GM12892 (cell line): ENCODE data around the gene OAT.

Experiments used
- POLR2A ChIP-seq: IDR thresholded peaks from 2 replicates; pipeline ENCODE4 v1.6.1; 2011; ENCODE audit warnings: low read depth, low read length, control low read depth
- POLR2AphosphoS5 ChIP-seq: IDR thresholded peaks from 2 replicates; pipeline ENCODE4 v1.6.1; 2011; ENCODE audit warnings: low read depth, low read length, control low read depth
- TAF1 ChIP-seq: IDR thresholded peaks from 2 replicates; pipeline ENCODE4 v1.6.1; 2011; ENCODE audit warnings: low read depth, mild to moderate bottlenecking, control low read depth, low read length, borderline replicate concordance

- TF ChIP-seq POLR2A (no peak), TAF1 (no peak), POLR2AphosphoS5 (no peak)
Observed at GRCh38 chr10:124385627-124386185, 33.0 kb downstream of the OAT start.
